Mesodermal cell (in vitro differentiated cells): ENCODE data around the gene GRM1.
"Not testable (repeated sequence)": the region's sequence is repeated elsewhere in the genome, so short reads cannot be mapped to it uniquely, and the experiment has no call there.

Experiments
- H3K27ac ChIP-seq: 2 replicates; pipeline ENCODE4 v1.7.0; 2013; ENCODE audit warnings: mild to moderate bottlenecking, low read depth, low read length, moderate library complexity; ENCODE audit not compliant: severe bottlenecking
- H3K36me3 ChIP-seq: 2 replicates; pipeline ENCODE4 v1.7.1; 2013; ENCODE audit warnings: mild to moderate bottlenecking, low read length, moderate library complexity; ENCODE audit not compliant: control insufficient read depth, insufficient read depth
- H3K4me1 ChIP-seq: one replicate; pipeline ENCODE4 v1.7.1; 2013; ENCODE audit warnings: mild to moderate bottlenecking, low read length; ENCODE audit not compliant: insufficient read depth, control insufficient read depth, poor library complexity, severe bottlenecking
- H3K4me3 ChIP-seq: 2 replicates; pipeline ENCODE4 v1.7.0; 2013; ENCODE audit warnings: low read length, control low read depth, mild to moderate bottlenecking; ENCODE audit not compliant: insufficient read depth, poor library complexity, severe bottlenecking; ENCODE audit errors: extremely low read depth
- H3K9me3 ChIP-seq: 2 replicates; pipeline ENCODE4 v1.7.1; 2013; ENCODE audit warnings: mild to moderate bottlenecking, low read length, moderate library complexity; ENCODE audit not compliant: control insufficient read depth
- WGBS, 2 experiments: methylation state at CpG; one replicate each; pipeline ENCODE4 v1.1.5; 2013; ENCODE audit warnings: missing lambda C conversion rate in 2 of 2; ENCODE audit not compliant: insufficient coverage in 2 of 2; 5-methylcytosine and 5-hydroxymethylcytosine counted together

Gene GRM1

GRCh38 chr6:146224449-146224848 lies 195.6 kb downstream of the GRM1 start:
- no CpG with 5 or more reads among the region's 3 CpGs for WGBS, 2 experiments
- H3K9me3 ChIP-seq: no peaks in the 10 kb centered on the region
- H3K27ac ChIP-seq: no peak overlapping the region
- no peaks in the 10 kb centered on the region for H3K36me3 ChIP-seq
- no peaks in the 10 kb centered on the region for H3K4me1 ChIP-seq
- H3K4me3 ChIP-seq: no peak overlapping the region

- Histone ChIP-seq H3K27ac (no peak overlapping the region), H3K36me3 (no peaks in the 10 kb centered on the region), H3K4me1 (no peaks in the 10 kb centered on the region), H3K9me3 (no peaks in the 10 kb centered on the region), H3K4me3 (no peak overlapping the region)
- WGBS, 2 experiments: 83 to 91% methylated on average over 1 to 4 of the region's 5 CpGs
These were observed 196.1 kb downstream of the GRM1 start for GRCh38 chr6:146224988-146225387.

GRCh38 chr6:146240322-146240721 lies 211.5 kb downstream of the GRM1 start:
- Histone ChIP-seq H3K27ac (no peak overlapping the region), H3K4me1 (no peaks in the 10 kb centered on the region), H3K4me3 (no peak overlapping the region), H3K36me3 (no peaks in the 10 kb centered on the region), H3K9me3 (no peaks in the 10 kb centered on the region)
- WGBS, 2 experiments: 80 to 86% methylated on average over 1 of the region's 1 CpG

- no peaks in the 10 kb centered on the region for H3K36me3 ChIP-seq
- no peak overlapping the region for H3K27ac ChIP-seq
- H3K4me3 ChIP-seq: no peak overlapping the region
- H3K9me3 ChIP-seq: no peaks in the 10 kb centered on the region
- 80% methylated on average over 1 of the region's 2 CpGs; no CpG with 5 or more reads in 1 of the 2 experiments for WGBS, 2 experiments
- no peaks in the 10 kb centered on the region for H3K4me1 ChIP-seq
These were observed 211.9 kb downstream of the GRM1 start for GRCh38 chr6:146240807-146241206.

- not testable (repeated sequence) for H3K36me3 ChIP-seq, H3K4me1 ChIP-seq, H3K4me3 ChIP-seq, H3K9me3 ChIP-seq, H3K27ac ChIP-seq
- 79 to 87% methylated on average over 3 to 4 of the region's 5 CpGs for WGBS, 2 experiments
These were observed 214.8 kb downstream of the GRM1 start for GRCh38 chr6:146243646-146244045.

- Histone ChIP-seq H3K36me3 (no peaks in the 10 kb centered on the region), H3K9me3 (no peaks in the 10 kb centered on the region), H3K4me3 (no peak overlapping the region), H3K27ac (no peak overlapping the region), H3K4me1 (no peaks in the 10 kb centered on the region)
- 63 to 100% methylated on average over 2 of the region's 5 CpGs for WGBS, 2 experiments
These were observed 215.8 kb downstream of the GRM1 start for GRCh38 chr6:146244630-146245143.

- Histone ChIP-seq H3K4me1 (no peaks in the 10 kb centered on the region), H3K27ac (no peak overlapping the region), H3K9me3 (no peaks in the 10 kb centered on the region), H3K4me3 (no peak overlapping the region), H3K36me3 (no peaks in the 10 kb centered on the region)
- WGBS, 2 experiments: 83% methylated on average over 1 of the region's 1 CpG; no CpG with 5 or more reads in 1 of the 2 experiments
These were observed 217.2 kb downstream of the GRM1 start for GRCh38 chr6:146246028-146246427.

GRCh38 chr6:146253691-146254090 lies 224.8 kb downstream of the GRM1 start:
- H3K36me3 ChIP-seq: no peaks in the 10 kb centered on the region
- no peaks in the 10 kb centered on the region for H3K4me1 ChIP-seq
- H3K4me3 ChIP-seq: no peak overlapping the region
- H3K27ac ChIP-seq: no peak overlapping the region
- no peaks in the 10 kb centered on the region for H3K9me3 ChIP-seq

- no CpG with 5 or more reads among the region's 1 CpG for WGBS, 2 experiments
- Histone ChIP-seq H3K4me1 (no peaks in the 10 kb centered on the region), H3K9me3 (no peaks in the 10 kb centered on the region), H3K4me3 (no peak overlapping the region), H3K36me3 (no peaks in the 10 kb centered on the region), H3K27ac (no peak overlapping the region)
These were observed 229.3 kb downstream of the GRM1 start for GRCh38 chr6:146258206-146258605.

GRCh38 chr6:146260886-146261285 lies 232.0 kb downstream of the GRM1 start:
- Histone ChIP-seq H3K4me3 (no peak overlapping the region), H3K36me3 (no peaks in the 10 kb centered on the region), H3K27ac (no peak overlapping the region), H3K9me3 (no peaks in the 10 kb centered on the region), H3K4me1 (no peaks in the 10 kb centered on the region)
- 82 to 100% methylated on average over 3 to 4 of the region's 4 CpGs for WGBS, 2 experiments

- Histone ChIP-seq H3K36me3 (no peaks in the 10 kb centered on the region), H3K27ac (no peak overlapping the region), H3K4me3 (no peak overlapping the region), H3K9me3 (no peaks in the 10 kb centered on the region), H3K4me1 (no peaks in the 10 kb centered on the region)
- WGBS, 2 experiments: no CpG with 5 or more reads among the region's 2 CpGs
These were observed 236.2 kb downstream of the GRM1 start for GRCh38 chr6:146265056-146265455.
